H1 (cell line): Measurements from ENCODE around the gene CYP26C1. TPM values are rescaled to one million over a fixed set of nuclear protein-coding genes. Genes with fewer than 3 reads are reported as not detected.

Experiments
- CTCF ChIA-PET: fragments of 300-600 bp; sonication (Branson Sonifier 250); formaldehyde crosslinking; loops from one replicate; lab custom pipeline; 2021; ENCODE audit not compliant: partially characterized antibody; lab: Charles Lee
- POLR2A ChIA-PET: fragments of 300-600 bp; sonication (Branson Sonifier 250); formaldehyde crosslinking; loops from one replicate; lab custom pipeline; 2021; ENCODE audit warnings: inconsistent platforms; ENCODE audit not compliant: partially characterized antibody; lab: Charles Lee
- DNase-seq, 2 experiments: peaks; one replicate each; pipeline versions ENCODE4 v3.0.0 to v3.0.0-alpha.2; 2010 to 2022; ENCODE audit warnings: low spot score in 2 of 2, low read depth in 1 of 2, mixed read lengths in 1 of 2
- FAIRE-seq: peaks from 2 replicates; lab custom pipeline; 2011; peaks lifted over from hg19 to GRCh38; lab: Jason Lieb, UNC
- H2AFZ ChIP-seq: 2 replicates; pipeline ENCODE4 v1.8.1; 2012; ENCODE audit warnings: low read length, inconsistent platforms
- H2AK5ac ChIP-seq: 2 replicates; pipeline ENCODE4 v1.6.1; 2013; ENCODE audit warnings: low read depth, low read length
- H2BK120ac ChIP-seq: replicated peaks from 2 replicates; pipeline ENCODE3; 2013; ENCODE audit warnings: low read depth, low read length, inconsistent platforms
- H2BK12ac ChIP-seq: 2 replicates; pipeline ENCODE4 v1.6.1; 2013; ENCODE audit warnings: low read depth, low read length
- H2BK15ac ChIP-seq: 2 replicates; pipeline ENCODE4 v1.6.1; 2013; ENCODE audit warnings: low read length
- H2BK20ac ChIP-seq: 2 replicates; pipeline ENCODE4 v1.6.1; 2013; ENCODE audit warnings: low read length
- H2BK5ac ChIP-seq: 2 replicates; pipeline ENCODE4 v1.6.1; 2013; ENCODE audit warnings: low read depth, low read length
- H3K14ac ChIP-seq: 2 replicates; pipeline ENCODE4 v1.6.1; 2013; ENCODE audit warnings: inconsistent platforms; ENCODE audit not compliant: insufficient read length
- H3K18ac ChIP-seq: 2 replicates; pipeline ENCODE4 v1.6.1; 2013; ENCODE audit warnings: low read length; ENCODE audit errors: extremely low read depth
- H3K23ac ChIP-seq: 2 replicates; pipeline ENCODE4 v1.6.1; 2013; ENCODE audit warnings: inconsistent platforms; ENCODE audit not compliant: insufficient read length
- H3K23me2 ChIP-seq: 2 replicates; pipeline ENCODE4 v1.6.1; 2013; ENCODE audit warnings: low read depth, low read length
- H3K27ac ChIP-seq: 2 replicates; pipeline ENCODE4 v1.6.1; 2011; ENCODE audit warnings: low read depth, low read length, inconsistent platforms
- H3K27me3 ChIP-seq, 4 experiments: replicated peaks in 1 of 4; 1 replicate in 1 of 4; 2 replicates in 3 of 4; pipeline versions ENCODE4 v1.6.1 to v1.8.1; 2011 to 2013; ENCODE audit warnings: low read length in 3 of 4, mild to moderate bottlenecking in 3 of 4, inconsistent platforms in 2 of 4, mixed read lengths in 2 of 4, moderate library complexity in 1 of 4; ENCODE audit not compliant: control insufficient read depth in 3 of 4, insufficient read depth in 3 of 4; ENCODE audit errors: extremely low read depth in 1 of 4
- H3K36me3 ChIP-seq, 4 experiments: 2 replicates each; pipeline versions ENCODE4 v1.6.1 to v1.8.1; 2011 to 2013; ENCODE audit warnings: mild to moderate bottlenecking in 4 of 4, low read length in 3 of 4, moderate library complexity in 2 of 4, control low read depth in 1 of 4, inconsistent platforms in 1 of 4; ENCODE audit not compliant: insufficient read depth in 4 of 4, control insufficient read depth in 2 of 4
- H3K4ac ChIP-seq: replicated peaks from 2 replicates; pipeline ENCODE3; 2013; ENCODE audit warnings: low read length, low read depth, mixed read lengths, inconsistent platforms; ENCODE audit not compliant: insufficient read length
- H3K4me1 ChIP-seq, 4 experiments: replicated peaks in 1 of 4; 1 replicate in 1 of 4; 2 replicates in 3 of 4; pipeline versions ENCODE4 v1.6.1 to v1.8.1; 2011 to 2013; ENCODE audit warnings: low read length in 3 of 4, inconsistent platforms in 2 of 4, mixed read lengths in 1 of 4; ENCODE audit not compliant: insufficient read depth in 4 of 4, control insufficient read depth in 3 of 4
- H3K4me2 ChIP-seq, 2 experiments: 2 replicates each; pipeline versions ENCODE4 v1.6.1 to v1.8.1; 2011 to 2013; ENCODE audit warnings: low read depth in 2 of 2, low read length in 2 of 2, control low read depth in 1 of 2, inconsistent platforms in 1 of 2, mild to moderate bottlenecking in 1 of 2; ENCODE audit not compliant: insufficient read depth in 1 of 2
- H3K4me3 ChIP-seq, 4 experiments: fragments of 200-600, 300-600 bp in 1 of 4; sonication (generic), shearing (Covaris generic), sonication (Bioruptor Twin) in 1 of 4; 2 replicates each; pipeline versions ENCODE4 v1.5.1 to v1.8.1; 2011 to 2016; ENCODE audit warnings: low read length in 4 of 4, low read depth in 3 of 4, control low read depth in 2 of 4, inconsistent platforms in 2 of 4, mild to moderate bottlenecking in 2 of 4, mixed read lengths in 1 of 4, moderate library complexity in 1 of 4; ENCODE audit not compliant: insufficient read depth in 2 of 4; ENCODE audit errors: extremely low read depth in 1 of 4
- H3K56ac ChIP-seq: replicated peaks from 2 replicates; pipeline ENCODE3; 2013; ENCODE audit warnings: low read depth, mild to moderate bottlenecking, mixed read lengths, low read length, inconsistent platforms; ENCODE audit not compliant: insufficient read length
- H3K79me1 ChIP-seq: 2 replicates; pipeline ENCODE4 v1.6.1; 2013; ENCODE audit warnings: low read depth, low read length, control low read depth
- H3K79me2 ChIP-seq, 2 experiments: 2 replicates each; pipeline versions ENCODE4 v1.6.1 to v1.8.1; 2012 to 2013; ENCODE audit warnings: low read length in 2 of 2, mild to moderate bottlenecking in 2 of 2, inconsistent platforms in 1 of 2; ENCODE audit not compliant: insufficient read depth in 2 of 2, control insufficient read depth in 1 of 2
- H3K9ac ChIP-seq, 4 experiments: replicated peaks in 1 of 4; 1 replicate in 1 of 4; 2 replicates in 3 of 4; pipeline versions ENCODE4 v1.6.1 to v1.8.1; 2011 to 2013; ENCODE audit warnings: low read depth in 3 of 4, low read length in 3 of 4, control low read depth in 2 of 4, mild to moderate bottlenecking in 2 of 4, moderate library complexity in 2 of 4, inconsistent platforms in 1 of 4; ENCODE audit errors: extremely low read depth in 1 of 4
- H3K9me3 ChIP-seq, 2 experiments: 2 replicates each; pipeline versions ENCODE4 v1.6.1 to v1.8.1; 2012 to 2013; ENCODE audit warnings: mild to moderate bottlenecking in 2 of 2, moderate library complexity in 2 of 2, control low read depth in 1 of 2, inconsistent platforms in 1 of 2, low read depth in 1 of 2, low read length in 1 of 2, mixed read lengths in 1 of 2; ENCODE audit not compliant: insufficient read depth in 2 of 2
- H4K20me1 ChIP-seq, 2 experiments: replicated peaks in 1 of 2; 2 replicates each; pipeline versions ENCODE3 to v1.8.1; 2011 to 2013; ENCODE audit warnings: inconsistent platforms in 2 of 2, low read length in 2 of 2, mild to moderate bottlenecking in 1 of 2; ENCODE audit not compliant: insufficient read depth in 2 of 2, control insufficient read depth in 1 of 2
- H4K5ac ChIP-seq: 2 replicates; pipeline ENCODE4 v1.6.1; 2013; ENCODE audit warnings: low read length, low read depth, mixed read lengths, inconsistent platforms; ENCODE audit not compliant: insufficient read length
- H4K8ac ChIP-seq: 2 replicates; pipeline ENCODE4 v1.8.0; 2013; ENCODE audit warnings: mild to moderate bottlenecking, moderate library complexity, low read length, inconsistent platforms; ENCODE audit not compliant: insufficient read depth; ENCODE audit errors: extremely low read depth
- H4K91ac ChIP-seq: replicated peaks from 2 replicates; pipeline ENCODE3; 2013; ENCODE audit warnings: low read length, mixed read lengths, inconsistent platforms; ENCODE audit not compliant: insufficient read length
- ATF3 ChIP-seq: IDR thresholded peaks from 2 replicates; pipeline ENCODE4 v1.6.1; 2011; ENCODE audit warnings: low read depth, mild to moderate bottlenecking, low read length; ENCODE audit not compliant: insufficient read depth
- BRCA1 ChIP-seq: IDR thresholded peaks from 2 replicates; pipeline ENCODE4 v1.6.1; 2012; ENCODE audit warnings: low read depth, low read length, improper control_type of control experiment
- CHD1 ChIP-seq: IDR thresholded peaks from 2 replicates; pipeline ENCODE4 v1.6.1; 2012; ENCODE audit warnings: low read depth, low read length, improper control_type of control experiment
- CTCF ChIP-seq, 3 experiments: IDR thresholded peaks; 1 replicate in 2 of 3; 2 replicates in 1 of 3; pipeline versions ENCODE4 v1.5.1 to v1.6.1; 2011; ENCODE audit warnings: low read length in 3 of 3, mild to moderate bottlenecking in 3 of 3, inconsistent platforms in 2 of 3, low read depth in 1 of 3, moderate library complexity in 1 of 3; ENCODE audit not compliant: insufficient read depth in 1 of 3; ENCODE audit errors: control extremely low read depth in 1 of 3
- EZH2 ChIP-seq: fragments of 200-600 bp; sonication (generic); IDR thresholded peaks from 2 replicates; pipeline ENCODE4 v1.7.1; 2012; ENCODE audit warnings: low read depth, mild to moderate bottlenecking, moderate library complexity, low read length, inconsistent platforms; ENCODE audit not compliant: severe bottlenecking
- GTF2F1 ChIP-seq: IDR thresholded peaks from 2 replicates; pipeline ENCODE4 v1.6.1; 2012; ENCODE audit warnings: low read depth, low read length, improper control_type of control experiment, borderline replicate concordance
- JUND ChIP-seq: IDR thresholded peaks from 2 replicates; pipeline ENCODE4 v1.6.1; 2011; ENCODE audit warnings: mild to moderate bottlenecking, improper control_type of control experiment, low read length
- TEAD4 ChIP-seq: IDR thresholded peaks from 2 replicates; pipeline ENCODE4 v1.6.1; 2012; ENCODE audit warnings: low read depth, low read length, inconsistent platforms, mixed read lengths
- YY1 ChIP-seq: IDR thresholded peaks from 2 replicates; pipeline ENCODE4 v1.6.1; 2011; ENCODE audit warnings: low read depth, mild to moderate bottlenecking, low read length
- WGBS, 2 experiments: shearing (Covaris generic) in 1 of 2; methylation state at CpG; one replicate each; pipeline versions ENCODE4 v1.1.6 to v1.1.7; 2013 to 2015; ENCODE audit warnings: low lambda C conversion rate in 2 of 2, mixed read lengths in 2 of 2, inconsistent platforms in 1 of 2, low coverage in 1 of 2, missing lambda C conversion rate in 1 of 2; ENCODE audit not compliant: insufficient replicate concordance in 2 of 2, insufficient coverage in 1 of 2, insufficient read length in 1 of 2; ENCODE audit errors: extremely low coverage in 1 of 2, missing lambda C conversion rate in 1 of 2; 5-methylcytosine and 5-hydroxymethylcytosine counted together
- polyA plus RNA-seq, 7 experiments: library from polyadenylated mRNA; depleted of rRNA in 3 of 7; stranded (reverse) in 5 of 7; unstranded in 2 of 7; fragments of >200 nt in 5 of 7; fragments of 200-250 nt in 2 of 7; gene quantifications; 1 replicate in 5 of 7; 2 replicates in 1 of 7; 4 replicates in 1 of 7; pipeline versions ENCODE4 v1.2.1 to v1.2.3, GENCODE V29; 2011 to 2013; ENCODE audit warnings: missing spikeins in 2 of 7, mixed read lengths in 2 of 7
- total RNA-seq: library from RNA; stranded (reverse); fragmentation: NEBNext Ultra II Directional; extraction: Animal tissue kit (Norgen Biotek cat#: 25700); gene quantifications from 2 replicates; pipeline ENCODE4 v1.2.1, GENCODE V29; 2021

CYP26C1 gene
- total and polyA plus RNA-seq, 2 of the 8 experiments (the other 6 are each of a cell fraction or from before 2014, with no cell fraction given) = 0.12 to 0.28 TPM

GRCh38 chr10:93076871-93077270 lies 16.3 kb downstream of the CYP26C1 start:
- Histone ChIP-seq H3K4me3 (peak overlapping the region in 2 of 4 experiments; percentile 66 to 83; a peak in 4 of 8 replicates), H3K9ac (no peak overlapping the region)
- FAIRE-seq = no peak

More at GRCh38 chr10:93076871-93077270, 16.3 kb downstream of the CYP26C1 start:
- H3K18ac ChIP-seq = no peak overlapping the region
- CTCF ChIA-PET = interaction anchor here (0.7 to 18.5 kb wide), 18 partner anchors 8 to 438 kb away, joined by 3 to 363 read pairs (median 4); partner anchors contain the start of gene CYP26C1
- peaks cover 4 to 33% (median 25%) of the 10 kb centered on the region in 4 experiments for H3K4me1 ChIP-seq
- H2BK120ac ChIP-seq = no peak overlapping the region
- H4K91ac ChIP-seq = no peak overlapping the region
- H2AK5ac ChIP-seq = no peak overlapping the region
- peaks cover 41 to 53% (median 51%) of the 10 kb centered on the region in 4 experiments for H3K27me3 ChIP-seq
- H2BK20ac ChIP-seq = no peak overlapping the region
- no peak overlapping the region for H2BK15ac ChIP-seq
- H3K27ac ChIP-seq = no peak overlapping the region
- H3K56ac ChIP-seq = no peak overlapping the region
- H3K36me3 ChIP-seq = peaks cover 0 to 38% (median 1%) of the 10 kb centered on the region in 4 experiments; a peak in 4 of 8 replicates
- no peak overlapping the region for H4K8ac ChIP-seq
- H3K23me2 ChIP-seq = peaks cover 16% of the 10 kb centered on the region
- no peak overlapping the region for H3K23ac ChIP-seq
- H2AFZ ChIP-seq = no peak overlapping the region
- H3K9me3 ChIP-seq = no peaks in the 10 kb centered on the region
- H2BK5ac ChIP-seq = no peak overlapping the region
- no peak overlapping the region for H3K14ac ChIP-seq
- H3K4ac ChIP-seq = no peak overlapping the region
- no peaks in the 10 kb centered on the region; a peak in 1 of 4 replicates for H3K79me2 ChIP-seq
- POLR2A ChIA-PET = interaction anchor here (5.3 kb wide), 1 partner anchor 13 kb away, joined by 26 read pairs; no protein-coding TSS in a partner anchor
- H2BK12ac ChIP-seq = no peak overlapping the region
- no peaks in the 10 kb centered on the region for H3K79me1 ChIP-seq
- H4K20me1 ChIP-seq = no peaks in the 10 kb centered on the region
- no peak overlapping the region for H4K5ac ChIP-seq
- DNase-seq = no peak
- WGBS, 2 experiments = 68% methylated on average over 2 of the region's 2 CpGs; no CpG with 5 or more reads in 1 of the 2 experiments
- peak overlapping the region in 1 of 2 experiments; percentile 95; a peak in 2 of 4 replicates for H3K4me2 ChIP-seq
- TF ChIP-seq YY1 (no peak), CHD1 (no peak), JUND (no peak), BRCA1 (no peak), CTCF (IDR thresholded peaks at IDR 0.05; ENCODE audit: control extremely low read depth in 1 of 3, insufficient read depth in 1 of 3, low read depth in 1 of 3, low read length in 3 of 3) (no peak), EZH2 (no peak), ATF3 (no peak), GTF2F1 (no peak), TEAD4 (no peak)
